ENCODE results near the gene ARHGAP26. TPM values are rescaled to one million over a fixed set of nuclear protein-coding genes. Genes with fewer than 3 reads are reported as not detected.

Gene ARHGAP26
- total and polyA plus RNA-seq, 2 of the 4 experiments (the other 2 are of a cell fraction), result 0.54 to 0.56 TPM

GRCh38 chr5:142911775-142912174 lies 141.6 kb downstream of the ARHGAP26 start:
- H2AK5ac ChIP-seq (ENCODE audit: low read depth, low read length), result no peak overlapping the region
- CTCF ChIA-PET, result no interaction called here
- H3K4me3 ChIP-seq (ENCODE audit: insufficient read depth, low read depth, low read length), result no peak overlapping the region
- H3K79me1 ChIP-seq (ENCODE audit: low read depth in 1 of 2, low read length in 2 of 2), result no peaks in the 10 kb centered on the region
- no peak overlapping the region for H3K9ac ChIP-seq (ENCODE audit: low read depth, low read length)
- TF ChIP-seq MAZ (IDR thresholded peaks at IDR 0.05; ENCODE audit: borderline replicate concordance, low read depth, low read length), result no peak
- TF ChIP-seq MAFK (IDR thresholded peaks at IDR 0.05; ENCODE audit: low read depth, low read length), result no peak
- no peak for TF ChIP-seq CHD1 (IDR thresholded peaks at IDR 0.05; ENCODE audit: low read depth, low read length)
- no peak for TF ChIP-seq RAD21 (IDR thresholded peaks at IDR 0.05; ENCODE audit: low read length)
- no peak for TF ChIP-seq NFE2L2 (IDR thresholded peaks at IDR 0.05; ENCODE audit: low read depth, low read length)
- TF ChIP-seq CEBPB (IDR thresholded peaks at IDR 0.05; ENCODE audit: low read depth, low read length), result no peak
- no peak for TF ChIP-seq MXI1 (IDR thresholded peaks at IDR 0.05; ENCODE audit: borderline replicate concordance, low read depth, low read length)
- dilution Hi-C loops (cut with HindIII; ENCODE audit: low sequenced_read_pairs, unreplicated experiment) (no loop called here), in situ Hi-C loops (cut with MboI; ENCODE audit: low sequenced_read_pairs) (loop anchor here (10.0 to 25.0 kb wide), 2 partner anchors 913 to 1251 kb away; partner anchors contain the start of genes KCTD16 and YIPF5), intact Hi-C loops (cut with micrococcal nuclease) (no loop called here)
- BruUV-seq (replicated peaks), result no TSS peak
- no peak overlapping the region for H3K23ac ChIP-seq (ENCODE audit: low read depth, low read length)
- no peak overlapping the region for H3K4me2 ChIP-seq (ENCODE audit: low read depth, low read length)
- H2BK15ac ChIP-seq (ENCODE audit: low read depth, low read length), result no peak overlapping the region
- POLR2A ChIA-PET (ENCODE audit: unreplicated experiment), result no interaction called here
- no peaks in the 10 kb centered on the region for H3K36me3 ChIP-seq (ENCODE audit: control insufficient read depth, insufficient read depth, low read length)
- no peak overlapping the region for H3K18ac ChIP-seq (ENCODE audit: low read depth, low read length)
- no peaks in the 10 kb centered on the region for H3K9me3 ChIP-seq (ENCODE audit: control insufficient read depth, insufficient read depth, low read length)
- no peak overlapping the region for H3K27ac ChIP-seq (ENCODE audit: insufficient read depth, low read length)
- no peaks in the 10 kb centered on the region for H4K20me1 ChIP-seq (ENCODE audit: insufficient read depth, low read length)
- H3K9me1 ChIP-seq (ENCODE audit: insufficient read depth, low read length), result no peaks in the 10 kb centered on the region
- ATAC-seq (ENCODE audit: low read depth), result no peak
- no peak overlapping the region for H3K4ac ChIP-seq (ENCODE audit: low read depth, low read length)
- H2BK5ac ChIP-seq (ENCODE audit: low read depth, low read length, poor library complexity, severe bottlenecking), result no peak overlapping the region
- H4K8ac ChIP-seq (ENCODE audit: low read depth in 2 of 2, low read length in 2 of 2), result no peak overlapping the region
- no peak overlapping the region for H2AFZ ChIP-seq (replicated peaks; ENCODE audit: low read length, poor library complexity)
- no peak overlapping the region for H4K91ac ChIP-seq (ENCODE audit: insufficient read depth, low read depth, low read length)
- no peaks in the 10 kb centered on the region for H3K27me3 ChIP-seq (ENCODE audit: control insufficient read depth, insufficient read depth, low read length)
- H3K14ac ChIP-seq (replicated peaks; ENCODE audit: low read depth, low read length), result no peak overlapping the region
- no peak overlapping the region for H3K56ac ChIP-seq (ENCODE audit: extremely low read depth, insufficient read depth, low read length)
- no peak for DNase-seq
- H2BK20ac ChIP-seq (ENCODE audit: low read depth, low read length), result no peak overlapping the region
- no peak overlapping the region for H2BK120ac ChIP-seq (ENCODE audit: low read depth, low read length)
- H2AK9ac ChIP-seq (replicated peaks; ENCODE audit: low read depth, low read length, poor library complexity), result no peak overlapping the region
- H3K4me1 ChIP-seq (ENCODE audit: control insufficient read depth, insufficient read depth, low read length), result peaks cover 3% of the 10 kb centered on the region
- H4K5ac ChIP-seq (ENCODE audit: low read depth, low read length), result no peak overlapping the region
